ENCODE measurements around the gene ARID1B. TPM values are rescaled to one million over a fixed set of nuclear protein-coding genes. Genes with fewer than 3 reads are reported as not detected.

ARID1B gene
- total RNA-seq, 1 experiment from 2014 or later, result 86.3 TPM

DNA sequence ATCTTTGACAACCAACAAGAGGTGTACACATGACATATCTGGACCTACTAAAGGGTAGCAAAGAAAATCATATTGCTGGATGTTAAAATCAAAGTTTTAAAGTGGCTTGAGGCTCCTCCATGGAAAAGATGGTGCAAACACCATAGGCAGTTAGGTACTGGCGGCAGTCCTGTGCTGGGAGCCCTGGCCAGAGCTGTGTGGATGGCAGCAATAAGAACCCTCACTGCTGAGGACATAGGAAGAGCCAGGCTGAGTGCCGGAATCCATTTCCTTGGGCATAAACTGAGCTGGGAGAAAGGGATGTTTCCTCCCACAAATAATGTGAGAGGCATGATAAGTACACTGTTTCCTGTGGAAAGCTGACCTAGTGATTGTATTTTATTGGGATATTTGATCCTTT lies 89.9 kb downstream of the ARID1B start:
- ChIA-PET POLR2A (ENCODE audit: low non-redundant PET) (no interaction called here), CTCF (no interaction called here)
- H3K4me3 ChIP-seq (ENCODE audit: low read depth, low read length, poor library complexity, severe bottlenecking), result no peak overlapping the region
- no peaks in the 10 kb centered on the region for H3K27me3 ChIP-seq (replicated peaks; ENCODE audit: insufficient read depth, low read depth, low read length, poor library complexity)
- no peak for TF ChIP-seq EZH2 (IDR thresholded peaks at IDR 0.05; ENCODE audit: borderline replicate concordance, low read depth, low read length, poor library complexity, severe bottlenecking)
- TF ChIP-seq, protein P1, sequence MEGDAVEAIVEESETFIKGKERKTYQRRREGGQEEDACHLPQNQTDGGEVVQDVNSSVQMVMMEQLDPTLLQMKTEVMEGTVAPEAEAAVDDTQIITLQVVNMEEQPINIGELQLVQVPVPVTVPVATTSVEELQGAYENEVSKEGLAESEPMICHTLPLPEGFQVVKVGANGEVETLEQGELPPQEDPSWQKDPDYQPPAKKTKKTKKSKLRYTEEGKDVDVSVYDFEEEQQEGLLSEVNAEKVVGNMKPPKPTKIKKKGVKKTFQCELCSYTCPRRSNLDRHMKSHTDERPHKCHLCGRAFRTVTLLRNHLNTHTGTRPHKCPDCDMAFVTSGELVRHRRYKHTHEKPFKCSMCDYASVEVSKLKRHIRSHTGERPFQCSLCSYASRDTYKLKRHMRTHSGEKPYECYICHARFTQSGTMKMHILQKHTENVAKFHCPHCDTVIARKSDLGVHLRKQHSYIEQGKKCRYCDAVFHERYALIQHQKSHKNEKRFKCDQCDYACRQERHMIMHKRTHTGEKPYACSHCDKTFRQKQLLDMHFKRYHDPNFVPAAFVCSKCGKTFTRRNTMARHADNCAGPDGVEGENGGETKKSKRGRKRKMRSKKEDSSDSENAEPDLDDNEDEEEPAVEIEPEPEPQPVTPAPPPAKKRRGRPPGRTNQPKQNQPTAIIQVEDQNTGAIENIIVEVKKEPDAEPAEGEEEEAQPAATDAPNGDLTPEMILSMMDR (conservative IDR thresholded peaks at IDR 0.05; ENCODE audit: low read depth, low read length), result no peak
- no peak overlapping the region for H3K27ac ChIP-seq (ENCODE audit: low read depth, low read length, poor library complexity, severe bottlenecking)
- no peak for DNase-seq (ENCODE audit: low spot score)
- peaks cover 26% of the 10 kb centered on the region for H3K4me1 ChIP-seq (ENCODE audit: insufficient read depth, low read length, poor library complexity, severe bottlenecking)
- no peaks in the 10 kb centered on the region for H3K36me3 ChIP-seq (ENCODE audit: insufficient read depth, low read length, poor library complexity, severe bottlenecking)
- intact Hi-C loops (cut with micrococcal nuclease; ENCODE audit: unreplicated experiment), result no loop called here
- no TSS peak for BruUV-seq (replicated peaks)
- no peaks in the 10 kb centered on the region for H3K9me3 ChIP-seq (ENCODE audit: low read depth, low read length, poor library complexity, severe bottlenecking)

DNA sequence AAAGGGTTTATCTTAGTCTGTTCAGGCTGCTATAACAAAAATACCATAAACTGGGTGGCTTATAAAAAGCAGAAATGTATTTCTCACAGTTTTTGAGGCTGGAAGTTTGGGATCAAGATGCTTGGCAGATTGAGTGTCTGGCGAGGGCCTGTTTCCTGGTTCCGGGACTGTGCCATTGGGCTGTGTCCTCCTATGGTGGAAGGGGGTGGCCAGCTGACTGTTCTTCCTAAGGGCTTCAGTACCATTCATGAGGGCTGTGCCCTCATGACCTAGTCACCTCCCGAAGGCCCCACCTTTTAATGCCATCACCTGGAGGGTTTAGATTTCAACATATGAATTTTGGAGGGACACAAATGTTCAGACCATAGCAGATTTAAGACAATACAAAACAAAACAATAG lies 91.2 kb downstream of the ARID1B start:
- no peak for TF ChIP-seq EZH2 (IDR thresholded peaks at IDR 0.05; ENCODE audit: borderline replicate concordance, low read depth, low read length, poor library complexity, severe bottlenecking)
- intact Hi-C loops (cut with micrococcal nuclease; ENCODE audit: unreplicated experiment), result no loop called here
- no TSS peak for BruUV-seq (replicated peaks)
- Histone ChIP-seq H3K36me3 (ENCODE audit: insufficient read depth, low read length, poor library complexity, severe bottlenecking) (no peaks in the 10 kb centered on the region), H3K27me3 (replicated peaks; ENCODE audit: insufficient read depth, low read depth, low read length, poor library complexity) (no peaks in the 10 kb centered on the region), H3K4me3 (ENCODE audit: low read depth, low read length, poor library complexity, severe bottlenecking) (no peak overlapping the region), H3K9me3 (ENCODE audit: low read depth, low read length, poor library complexity, severe bottlenecking) (no peaks in the 10 kb centered on the region), H3K4me1 (ENCODE audit: insufficient read depth, low read length, poor library complexity, severe bottlenecking) (peaks cover 26% of the 10 kb centered on the region), H3K27ac (ENCODE audit: low read depth, low read length, poor library complexity, severe bottlenecking) (no peak overlapping the region)
- POLR2A ChIA-PET (ENCODE audit: low non-redundant PET), result no interaction called here
- DNase-seq (ENCODE audit: low spot score), result no peak
- CTCF ChIA-PET, result no interaction called here

DNA sequence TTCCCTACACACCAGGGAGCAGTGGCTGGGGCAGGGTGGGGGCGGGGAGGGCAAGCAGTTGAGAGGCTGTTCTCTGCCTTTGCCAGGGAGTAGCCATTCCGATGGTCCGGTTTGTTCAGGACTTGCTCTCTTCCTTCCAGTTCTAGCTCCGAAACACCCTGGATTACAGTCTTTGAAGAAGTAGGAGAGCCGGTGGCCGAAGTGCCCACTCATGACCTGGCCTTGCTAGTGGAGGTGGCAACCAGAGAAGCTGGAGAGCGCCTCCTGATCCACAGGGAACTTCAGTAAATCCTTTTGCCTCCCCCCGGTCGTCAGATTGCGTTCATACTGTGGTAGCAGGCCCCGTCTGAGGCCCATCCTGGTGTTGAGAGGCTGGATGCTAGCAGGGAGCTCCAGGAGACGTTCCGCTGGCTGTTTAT lies 92.8 kb downstream of the ARID1B start:
- no peaks in the 10 kb centered on the region for H3K9me3 ChIP-seq (ENCODE audit: low read depth, low read length, poor library complexity, severe bottlenecking)
- H3K36me3 ChIP-seq (ENCODE audit: insufficient read depth, low read length, poor library complexity, severe bottlenecking), result no peaks in the 10 kb centered on the region
- POLR2A ChIA-PET (ENCODE audit: low non-redundant PET), result no interaction called here
- DNase-seq (ENCODE audit: low spot score), result no peak
- CTCF ChIA-PET, result no interaction called here
- TF ChIP-seq, protein P1 (conservative IDR thresholded peaks at IDR 0.05; ENCODE audit: low read depth, low read length), result no peak
- no peak for TF ChIP-seq EZH2 (IDR thresholded peaks at IDR 0.05; ENCODE audit: borderline replicate concordance, low read depth, low read length, poor library complexity, severe bottlenecking)
- no peak overlapping the region for H3K27ac ChIP-seq (ENCODE audit: low read depth, low read length, poor library complexity, severe bottlenecking)
- no TSS peak for BruUV-seq (replicated peaks)
- intact Hi-C loops (cut with micrococcal nuclease; ENCODE audit: unreplicated experiment), result no loop called here
- no peaks in the 10 kb centered on the region for H3K27me3 ChIP-seq (replicated peaks; ENCODE audit: insufficient read depth, low read depth, low read length, poor library complexity)
- H3K4me1 ChIP-seq (ENCODE audit: insufficient read depth, low read length, poor library complexity, severe bottlenecking), result peaks cover 26% of the 10 kb centered on the region
- H3K4me3 ChIP-seq (ENCODE audit: low read depth, low read length, poor library complexity, severe bottlenecking), result no peak overlapping the region

DNA sequence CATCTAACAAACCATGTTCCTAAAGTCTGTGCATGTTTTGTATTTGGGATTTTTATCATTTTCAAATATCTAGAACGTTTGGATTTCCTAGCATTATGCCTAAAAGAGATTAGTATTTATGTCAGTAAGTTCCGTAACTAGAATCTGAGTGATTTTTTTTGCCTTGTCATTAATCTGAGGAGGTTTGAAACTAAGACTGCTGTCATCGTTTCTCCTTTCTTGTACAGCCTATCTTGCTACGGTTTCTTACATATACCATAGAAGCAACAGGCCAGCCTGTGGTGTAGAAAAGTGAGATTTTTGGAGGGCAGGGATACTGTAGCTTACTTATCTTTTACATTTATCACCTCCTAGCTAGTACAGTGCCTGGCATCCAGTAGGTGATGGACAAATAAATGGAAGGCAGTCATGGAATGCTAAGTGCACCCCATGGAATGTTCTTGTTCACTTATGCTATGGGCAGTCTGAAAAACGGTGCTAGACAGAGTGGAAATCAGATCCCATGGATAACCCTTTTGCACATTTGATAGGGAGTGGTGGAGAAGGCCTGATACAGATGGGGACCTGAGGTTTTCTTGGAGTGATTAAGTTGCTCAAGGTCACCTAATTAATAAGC lies 93.9 kb downstream of the ARID1B start:
- DNase-seq (ENCODE audit: low spot score), result no peak
- H3K27ac ChIP-seq (ENCODE audit: low read depth, low read length, poor library complexity, severe bottlenecking), result no peak overlapping the region
- CTCF ChIA-PET, result no interaction called here

More for the DNA sequence above, 93.9 kb downstream of the ARID1B start:
- intact Hi-C loops (cut with micrococcal nuclease; ENCODE audit: unreplicated experiment), result no loop called here
- Histone ChIP-seq H3K9me3 (ENCODE audit: low read depth, low read length, poor library complexity, severe bottlenecking) (no peaks in the 10 kb centered on the region), H3K27me3 (replicated peaks; ENCODE audit: insufficient read depth, low read depth, low read length, poor library complexity) (no peaks in the 10 kb centered on the region), H3K36me3 (ENCODE audit: insufficient read depth, low read length, poor library complexity, severe bottlenecking) (no peaks in the 10 kb centered on the region), H3K4me3 (ENCODE audit: low read depth, low read length, poor library complexity, severe bottlenecking) (no peak overlapping the region), H3K4me1 (ENCODE audit: insufficient read depth, low read length, poor library complexity, severe bottlenecking) (peaks cover 21% of the 10 kb centered on the region)
- TF ChIP-seq EZH2 (IDR thresholded peaks at IDR 0.05; ENCODE audit: borderline replicate concordance, low read depth, low read length, poor library complexity, severe bottlenecking), result no peak
- TF ChIP-seq, protein P1 (conservative IDR thresholded peaks at IDR 0.05; ENCODE audit: low read depth, low read length), result no peak
- POLR2A ChIA-PET (ENCODE audit: low non-redundant PET), result no interaction called here
- no TSS peak for BruUV-seq (replicated peaks)
